ENCODE measurements around the gene NEMP2.

GRCh38 chr2:190583507-190584337 is 49.2 kb upstream of the NEMP2 start:
- no peak for TF ChIP-seq CTCF (conservative IDR thresholded peaks at IDR 0.05; ENCODE audit: low read depth, low read length)
- no peak for TF ChIP-seq RFX5 (IDR thresholded peaks at IDR 0.05; ENCODE audit: low read depth, low read length)
